GM12892 (cell line): ENCODE data around the gene MYLK.

Source experiments
- POLR2A ChIP-seq: IDR thresholded peaks from 2 replicates; pipeline ENCODE4 v1.6.1; 2011; ENCODE audit warnings: low read depth, low read length, control low read depth
- POLR2AphosphoS5 ChIP-seq: IDR thresholded peaks from 2 replicates; pipeline ENCODE4 v1.6.1; 2011; ENCODE audit warnings: low read depth, low read length, control low read depth

DNA sequence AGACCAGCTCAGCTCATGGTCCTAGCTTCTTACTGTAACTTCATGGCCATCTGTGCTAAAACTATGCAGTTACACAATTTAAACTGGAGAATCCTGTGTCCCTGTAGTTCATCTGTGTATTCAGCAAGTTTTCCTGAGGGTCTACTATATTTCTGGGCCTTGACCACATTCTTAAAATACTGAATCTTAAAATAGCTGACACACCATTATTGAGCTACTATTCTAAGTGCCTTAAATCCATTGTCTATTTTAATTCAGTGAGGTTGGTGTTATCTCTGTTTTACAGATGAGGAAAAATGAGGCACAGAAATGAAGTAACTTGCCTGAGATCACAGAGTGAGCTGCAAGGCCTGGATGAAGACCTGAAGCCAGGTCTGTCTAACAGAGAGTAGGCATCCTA, 22.0 kb downstream of the MYLK start:
- TF ChIP-seq POLR2AphosphoS5, result no peak
- no peak for TF ChIP-seq POLR2A
